Measurements from ENCODE around the gene DUSP10.

The DUSP10 gene

GRCh38 chr1:221715321-221716169 lies 26.3 kb downstream of the DUSP10 start:
- TF ChIP-seq CTCF (IDR thresholded peaks at IDR 0.05): no peak
- Histone ChIP-seq H3K9me3 (no peaks in the 10 kb centered on the region), H3K36me3 (no peaks in the 10 kb centered on the region), H3K4me1 (ENCODE audit: control insufficient read depth in 1 of 2, insufficient read depth in 1 of 2, low read depth in 1 of 2, low read length in 1 of 2) (peaks cover 0 to 6% of the 10 kb centered on the region in 2 experiments), H3K4me3 (ENCODE audit: low read depth in 1 of 2, low read length in 1 of 2) (no peak overlapping the region), H3K27ac (no peak overlapping the region), H3K27me3 (no peaks in the 10 kb centered on the region)

GRCh38 chr1:221714227-221715152 lies 27.4 kb downstream of the DUSP10 start:
- Histone ChIP-seq H3K27me3 (no peaks in the 10 kb centered on the region), H3K27ac (no peak overlapping the region), H3K9me3 (no peaks in the 10 kb centered on the region), H3K4me1 (ENCODE audit: control insufficient read depth in 1 of 2, insufficient read depth in 1 of 2, low read depth in 1 of 2, low read length in 1 of 2) (peaks cover 0 to 6% of the 10 kb centered on the region in 2 experiments), H3K4me3 (ENCODE audit: low read depth in 1 of 2, low read length in 1 of 2) (no peak overlapping the region), H3K36me3 (no peaks in the 10 kb centered on the region)
- no peak for TF ChIP-seq CTCF (IDR thresholded peaks at IDR 0.05)

GRCh38 chr1:221712776-221713431 lies 29.0 kb downstream of the DUSP10 start:
- Histone ChIP-seq H3K27ac (no peak overlapping the region), H3K27me3 (no peaks in the 10 kb centered on the region), H3K9me3 (no peaks in the 10 kb centered on the region), H3K36me3 (no peaks in the 10 kb centered on the region), H3K4me1 (ENCODE audit: control insufficient read depth in 1 of 2, insufficient read depth in 1 of 2, low read depth in 1 of 2, low read length in 1 of 2) (peaks cover 6 to 19% of the 10 kb centered on the region in 2 experiments), H3K4me3 (ENCODE audit: low read depth in 1 of 2, low read length in 1 of 2) (no peak overlapping the region)
- no peak for TF ChIP-seq CTCF (IDR thresholded peaks at IDR 0.05)

- no peaks in the 10 kb centered on the region for H3K36me3 ChIP-seq
- H3K4me1 ChIP-seq (ENCODE audit: control insufficient read depth in 1 of 2, insufficient read depth in 1 of 2, low read depth in 1 of 2, low read length in 1 of 2): peaks cover 8 to 26% of the 10 kb centered on the region in 2 experiments
- H3K27ac ChIP-seq: no peak overlapping the region
- no peaks in the 10 kb centered on the region for H3K27me3 ChIP-seq
- TF ChIP-seq CTCF (IDR thresholded peaks at IDR 0.05): no peak
- no peak overlapping the region for H3K4me3 ChIP-seq (ENCODE audit: low read depth in 1 of 2, low read length in 1 of 2)
- H3K9me3 ChIP-seq: no peaks in the 10 kb centered on the region
These were observed 29.6 kb downstream of the DUSP10 start for GRCh38 chr1:221712198-221712684.

- no peaks in the 10 kb centered on the region for H3K27me3 ChIP-seq
- TF ChIP-seq CTCF (IDR thresholded peaks at IDR 0.05): no peak
These were observed 30.2 kb downstream of the DUSP10 start for GRCh38 chr1:221711656-221712055.

More at GRCh38 chr1:221711656-221712055, 30.2 kb downstream of the DUSP10 start:
- Histone ChIP-seq H3K4me1 (ENCODE audit: control insufficient read depth in 1 of 2, insufficient read depth in 1 of 2, low read depth in 1 of 2, low read length in 1 of 2) (peaks cover 8 to 27% of the 10 kb centered on the region in 2 experiments), H3K4me3 (ENCODE audit: low read depth in 1 of 2, low read length in 1 of 2) (no peak overlapping the region), H3K9me3 (no peaks in the 10 kb centered on the region), H3K36me3 (no peaks in the 10 kb centered on the region), H3K27ac (no peak overlapping the region)
